HG03095 (cell line): Measurements from ENCODE around the gene MYH16.
"Not testable (repeated sequence)": the region's sequence is repeated elsewhere in the genome, so short reads cannot be mapped to it uniquely, and the experiment has no call there.

Experiments
- ATAC-seq: cut with Tn5 transposase; IDR thresholded peaks from one replicate; pipeline ENCODE4 v1.9.1; 2021; ENCODE audit warnings: moderate library complexity; ENCODE audit not compliant: unreplicated experiment

MYH16 gene

DNA sequence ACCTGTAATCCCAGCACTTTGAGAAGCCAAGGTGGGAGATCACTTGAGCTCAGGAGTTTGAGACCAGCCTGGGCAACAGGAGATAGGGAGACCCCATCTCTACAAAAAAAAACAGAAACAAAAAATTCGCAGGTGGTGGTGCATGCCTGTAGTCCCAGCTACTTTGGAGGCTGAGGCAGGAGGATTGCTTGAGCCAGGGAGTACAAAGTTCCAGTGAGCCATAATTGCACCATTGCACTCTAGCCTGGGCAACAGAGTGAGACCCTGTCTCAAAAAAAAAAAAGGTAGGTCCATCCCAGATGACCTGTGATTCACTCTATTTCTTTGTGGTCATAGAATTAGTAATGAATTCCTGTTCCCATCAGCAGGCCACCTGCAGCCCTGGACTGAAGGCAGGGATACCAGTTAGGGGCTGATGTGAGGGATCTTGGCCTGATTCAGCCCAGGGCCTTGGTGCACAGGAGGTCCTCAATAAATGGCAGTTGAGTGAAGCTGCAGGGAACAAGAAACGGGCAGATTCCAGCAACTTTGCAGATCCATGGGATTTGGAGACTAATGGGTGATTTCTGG lies at the start of gene MYH16:
Gene MYH16, plus strand, starts transcription at position 364 of the 570 bp plus-strand sequence.
- ATAC-seq: no peak

DNA sequence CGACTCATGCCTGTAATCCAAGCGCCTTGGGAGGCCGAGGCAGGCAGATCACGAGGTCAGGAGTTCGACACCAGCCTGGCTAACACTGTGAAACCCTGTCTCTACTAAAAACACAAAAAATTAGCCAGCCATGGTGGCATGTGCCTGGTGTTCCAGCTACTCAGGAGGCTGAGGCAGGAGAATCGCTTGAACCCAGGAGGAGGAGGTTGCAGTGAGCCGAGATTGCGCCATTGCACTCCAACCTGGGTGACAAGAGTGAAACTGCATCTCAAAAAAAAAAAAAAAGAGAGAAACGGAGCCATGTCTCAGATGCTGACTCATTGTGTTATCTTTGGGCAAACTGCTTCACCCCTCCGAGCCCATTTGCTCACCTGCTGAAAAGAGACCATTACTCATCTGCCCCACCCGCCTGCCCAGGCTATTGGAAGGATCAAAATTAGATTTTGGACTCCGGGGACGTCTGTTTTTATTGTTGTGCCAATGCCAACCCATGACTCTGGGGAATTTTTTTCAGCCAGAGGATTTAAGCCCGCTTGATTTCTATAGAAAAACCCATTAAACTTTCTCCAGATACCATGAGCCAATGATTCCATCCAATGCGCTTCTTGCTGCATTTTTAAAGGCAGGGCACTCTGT lies 48.3 kb upstream of the MYH16 start:
- ATAC-seq: not testable (repeated sequence)

DNA sequence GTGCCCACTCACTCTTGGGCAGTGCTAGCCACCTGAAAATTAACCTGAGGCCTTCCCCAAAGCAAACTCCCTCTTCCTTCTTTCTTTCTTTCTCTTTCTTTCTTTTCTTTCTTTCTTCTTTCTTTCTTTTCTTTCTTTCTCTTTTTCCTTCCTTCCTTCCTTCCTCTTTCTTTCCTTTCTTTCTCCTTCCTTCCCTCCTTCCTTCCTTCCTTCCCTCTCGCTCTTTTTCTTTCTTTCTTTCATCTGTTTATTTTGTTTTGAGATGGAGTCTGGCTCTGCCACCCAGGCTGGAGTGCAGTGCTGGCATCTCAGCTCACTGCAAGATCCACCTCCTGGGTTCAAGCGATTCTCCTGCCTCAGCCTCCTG lies 47.8 kb upstream of the MYH16 start:
- no peak for ATAC-seq

- ATAC-seq: no peak
These were observed 43.4 kb upstream of the MYH16 start for GRCh38 chr7:99229234-99229633.

DNA sequence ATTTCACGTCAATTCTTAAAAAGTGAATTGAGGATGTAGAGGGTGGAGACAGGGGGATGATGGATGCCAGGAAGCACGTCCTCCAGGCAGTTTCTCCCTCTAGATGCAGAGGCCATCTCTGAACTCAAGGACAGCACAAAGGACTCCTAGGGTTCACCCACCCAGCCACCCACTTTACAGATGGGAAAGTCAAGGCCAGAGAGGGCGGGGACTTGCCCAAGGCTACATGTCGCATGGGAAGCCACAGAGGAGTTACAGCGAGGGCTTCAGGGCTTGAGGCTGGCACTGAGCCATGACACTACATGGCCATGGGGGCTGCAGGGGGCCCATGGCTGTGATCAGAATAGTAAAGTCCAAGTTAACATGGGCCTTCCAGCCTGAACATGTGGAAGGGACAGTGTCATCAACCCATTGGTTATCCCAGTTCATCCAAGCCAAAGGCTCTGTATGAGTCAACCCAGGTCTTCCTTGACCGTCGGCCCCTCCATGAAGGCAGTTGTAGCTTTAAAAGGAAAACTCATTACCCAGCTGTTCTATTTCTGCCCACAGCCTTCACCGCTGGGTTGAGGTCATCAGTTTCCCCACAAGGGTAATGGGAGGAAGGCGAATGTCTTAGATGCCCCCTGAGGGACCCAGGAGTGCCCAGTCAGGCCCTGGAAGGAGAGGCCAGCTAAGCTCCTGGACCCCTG lies 40.4 kb upstream of the MYH16 start:
- ATAC-seq: no peak

DNA sequence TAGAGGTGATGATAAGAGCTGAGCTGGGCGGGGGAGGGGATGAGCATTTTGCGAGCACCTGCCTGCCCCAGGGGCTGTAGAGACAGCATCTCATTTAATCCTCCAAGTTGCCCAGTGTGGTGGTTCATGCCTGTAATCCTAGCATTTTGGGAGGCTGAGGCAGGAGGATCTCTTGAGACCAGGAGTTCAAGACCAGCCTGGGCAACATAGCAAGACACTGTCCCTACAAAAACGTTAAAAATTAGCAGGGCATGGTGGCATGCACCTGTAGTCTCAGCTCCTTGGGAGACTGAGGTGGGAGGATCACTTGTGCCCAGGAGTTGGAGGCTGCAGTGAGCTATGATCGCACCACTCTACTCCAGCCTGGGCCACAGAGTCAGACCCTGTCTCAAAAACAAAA lies 39.7 kb upstream of the MYH16 start:
- not testable (repeated sequence) for ATAC-seq

GRCh38 chr7:99234185-99234584 lies 38.5 kb upstream of the MYH16 start:
- no peak for ATAC-seq

GRCh38 chr7:99235925-99236324 lies 36.7 kb upstream of the MYH16 start:
- ATAC-seq: no peak

DNA sequence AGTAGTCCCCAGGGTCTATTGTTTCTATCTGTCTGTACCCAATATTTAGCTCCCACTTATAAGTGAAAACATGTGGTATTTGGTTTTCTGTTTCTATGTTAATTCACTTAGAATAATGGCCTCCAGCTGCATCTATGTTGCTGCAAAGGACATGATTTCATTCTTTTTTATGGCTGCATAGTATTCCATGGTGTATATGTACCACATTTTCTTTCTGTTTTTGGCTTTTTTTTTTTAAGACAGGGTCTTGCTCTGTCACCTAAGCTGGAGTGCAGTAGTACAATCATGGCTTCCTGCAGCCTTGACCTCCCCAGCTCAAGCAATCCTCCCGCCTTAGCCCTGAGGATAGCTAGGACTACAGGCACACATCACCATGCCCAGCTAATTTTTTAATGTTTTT lies 34.8 kb upstream of the MYH16 start:
- ATAC-seq: not testable (repeated sequence)

GRCh38 chr7:99238558-99239341 lies 33.9 kb upstream of the MYH16 start:
- ATAC-seq: no peak

- no peak for ATAC-seq
These were observed 30.0 kb upstream of the MYH16 start for GRCh38 chr7:99242682-99243081.

GRCh38 chr7:99243751-99244337 lies 28.8 kb upstream of the MYH16 start:
- no peak for ATAC-seq

GRCh38 chr7:99244939-99245338 lies 27.7 kb upstream of the MYH16 start:
- ATAC-seq: no peak

- no peak for ATAC-seq
These were observed 24.1 kb upstream of the MYH16 start for GRCh38 chr7:99248391-99249095.

GRCh38 chr7:99249985-99250575 lies 22.6 kb upstream of the MYH16 start:
- no peak for ATAC-seq

GRCh38 chr7:99252166-99252895 lies 20.3 kb upstream of the MYH16 start:
- ATAC-seq: no peak

DNA sequence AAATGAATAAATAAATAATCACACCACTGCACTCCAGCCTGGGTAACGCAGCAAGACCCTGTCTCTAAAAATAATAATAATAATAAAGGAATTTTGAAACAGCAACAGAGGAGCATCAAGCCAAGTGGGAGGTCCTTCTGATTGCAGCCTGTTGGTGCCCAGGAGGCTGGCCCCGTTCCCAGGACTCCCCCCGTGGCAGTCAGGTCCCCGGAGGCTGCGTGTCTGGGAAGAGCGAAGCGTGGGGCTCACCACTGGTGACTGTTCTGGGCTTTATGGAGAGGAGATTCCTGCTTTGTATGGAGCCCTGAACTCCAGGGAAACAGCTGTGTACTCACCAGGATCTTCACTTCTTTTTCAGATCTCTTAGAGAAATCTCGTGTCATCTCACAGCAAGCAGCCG lies 19.3 kb upstream of the MYH16 start:
- no peak for ATAC-seq

DNA sequence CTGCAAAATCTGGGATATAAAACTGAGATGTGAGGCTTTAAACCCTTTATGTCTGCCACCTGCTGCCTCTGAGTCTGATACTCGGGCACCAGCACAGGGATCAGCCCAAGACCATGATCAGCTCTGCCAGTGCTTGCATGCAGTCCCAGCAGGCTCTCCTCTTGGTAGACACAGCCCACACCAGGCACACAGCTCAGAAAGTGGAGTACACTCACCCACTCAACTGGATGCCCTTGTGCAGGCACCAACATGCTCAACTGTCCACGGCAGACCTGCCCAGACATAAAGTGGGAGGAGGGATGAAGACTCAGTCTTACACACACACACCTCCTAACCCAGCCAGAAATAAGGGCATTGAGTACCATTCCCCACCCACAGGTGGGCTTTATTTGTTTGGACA lies 18.2 kb upstream of the MYH16 start:
- ATAC-seq: no peak

DNA sequence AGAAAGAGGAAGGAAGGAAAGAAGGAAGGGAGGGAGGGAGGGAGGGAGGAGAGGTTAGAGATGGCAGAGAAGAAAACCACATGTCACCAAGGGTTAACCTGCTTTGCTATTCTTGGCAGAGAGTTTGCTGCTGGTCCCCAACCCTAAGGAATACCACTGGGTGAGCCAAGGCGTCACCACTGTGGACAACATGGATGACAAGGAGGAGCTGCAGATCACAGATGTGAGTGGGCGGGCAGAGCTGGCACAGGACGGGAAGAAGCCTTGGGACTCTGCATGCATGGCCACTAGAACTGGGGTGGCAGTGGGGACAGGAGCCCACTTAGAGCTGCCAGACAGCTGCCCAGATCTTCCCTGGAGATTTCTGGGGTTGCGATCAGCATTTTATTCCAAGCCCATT lies 17.2 kb upstream of the MYH16 start:
- ATAC-seq: no peak

DNA sequence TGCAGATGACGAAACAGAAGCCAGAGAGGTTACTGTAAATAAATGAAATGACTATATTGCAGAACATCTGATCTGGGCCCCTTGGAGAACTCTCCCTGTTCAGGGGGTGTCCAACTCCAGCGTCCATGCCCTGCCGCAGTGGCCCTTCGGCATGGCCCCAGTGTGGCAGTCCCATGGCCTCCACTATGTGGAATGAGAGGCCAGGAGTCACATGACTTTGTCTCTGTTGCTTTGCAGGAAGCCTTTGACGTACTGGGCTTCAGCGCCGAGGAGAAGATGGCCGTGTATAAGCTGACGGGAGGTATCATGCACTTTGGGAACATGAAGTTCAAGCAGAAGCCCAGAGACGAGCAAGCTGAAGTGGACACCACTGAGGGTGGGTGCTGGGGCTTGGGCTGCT lies 15.6 kb upstream of the MYH16 start:
- ATAC-seq: no peak
